NCI-H774 (cell line): ENCODE measurements around the gene KCTD20.
"Not testable (repeated sequence)": the region's sequence is repeated elsewhere in the genome, so short reads cannot be mapped to it uniquely, and the experiment has no call there.

ENCODE experiments used
- DNase-seq: peaks from one replicate; lab custom pipeline; 2025; lab: John Stamatoyannopoulos, UW

KCTD20 gene

DNA sequence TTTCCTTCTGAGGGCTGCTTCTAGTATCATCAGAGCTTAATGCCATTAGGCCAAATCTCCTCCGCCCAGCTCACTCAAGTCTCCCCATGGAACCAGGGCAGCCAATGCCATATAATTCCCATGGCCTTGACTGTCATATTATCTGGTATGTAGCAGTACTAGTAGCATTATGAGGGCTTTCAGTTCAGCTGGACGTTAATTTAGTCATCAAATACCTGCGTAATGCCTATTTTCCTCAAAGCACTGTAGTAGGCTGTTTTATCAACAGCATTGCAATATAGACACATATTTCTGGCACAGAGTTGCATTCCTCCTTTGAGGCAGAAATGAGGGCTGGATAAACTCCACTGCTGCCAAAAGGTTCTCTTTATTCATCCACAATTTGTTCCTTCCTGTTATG is 1.7 kb downstream of the KCTD20 start:
- no peak for DNase-seq

- DNase-seq, result no peak
These were observed 2.8 kb downstream of the KCTD20 start for GRCh38 chr6:36445621-36446020.

DNA sequence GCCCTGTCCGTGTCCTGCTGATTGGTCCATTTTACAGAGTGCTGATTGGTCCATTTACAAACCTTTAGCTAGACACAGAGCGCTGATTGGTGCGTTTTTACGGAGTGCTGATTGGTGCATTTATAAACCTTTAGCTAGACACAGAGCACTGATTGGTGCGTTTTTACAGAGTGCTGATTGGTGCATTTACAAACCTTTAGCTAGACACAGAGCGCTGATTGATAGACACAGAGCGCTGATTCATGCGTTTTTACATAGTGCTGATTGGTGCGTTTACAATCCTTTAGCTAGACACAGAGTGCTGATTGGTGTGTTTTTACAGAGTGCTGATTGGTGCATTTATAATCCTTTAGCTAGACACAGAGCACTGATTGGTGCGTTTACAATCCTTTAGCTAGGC is 6.4 kb downstream of the KCTD20 start:
- not testable (repeated sequence) for DNase-seq

DNA sequence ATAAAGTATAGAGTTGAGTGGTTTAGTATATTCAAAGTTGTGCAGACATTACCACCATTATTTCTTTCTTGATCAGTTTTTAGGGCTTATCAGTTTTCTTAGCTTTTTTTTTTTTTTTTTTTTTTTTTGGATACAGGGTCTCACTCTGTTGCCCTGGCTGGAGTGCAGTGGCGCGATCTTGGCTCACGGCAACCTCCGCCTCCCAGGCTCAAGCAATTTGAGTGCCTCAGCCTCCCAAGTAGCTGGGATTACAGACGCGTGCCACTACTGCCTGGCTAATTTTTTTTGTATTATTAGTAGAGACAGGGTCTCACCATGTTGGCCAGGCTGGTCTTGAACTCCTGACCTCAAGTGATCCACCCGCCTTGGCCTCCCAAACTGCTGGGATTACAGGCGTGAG is 10.1 kb downstream of the KCTD20 start:
- DNase-seq, result not testable (repeated sequence)

DNA sequence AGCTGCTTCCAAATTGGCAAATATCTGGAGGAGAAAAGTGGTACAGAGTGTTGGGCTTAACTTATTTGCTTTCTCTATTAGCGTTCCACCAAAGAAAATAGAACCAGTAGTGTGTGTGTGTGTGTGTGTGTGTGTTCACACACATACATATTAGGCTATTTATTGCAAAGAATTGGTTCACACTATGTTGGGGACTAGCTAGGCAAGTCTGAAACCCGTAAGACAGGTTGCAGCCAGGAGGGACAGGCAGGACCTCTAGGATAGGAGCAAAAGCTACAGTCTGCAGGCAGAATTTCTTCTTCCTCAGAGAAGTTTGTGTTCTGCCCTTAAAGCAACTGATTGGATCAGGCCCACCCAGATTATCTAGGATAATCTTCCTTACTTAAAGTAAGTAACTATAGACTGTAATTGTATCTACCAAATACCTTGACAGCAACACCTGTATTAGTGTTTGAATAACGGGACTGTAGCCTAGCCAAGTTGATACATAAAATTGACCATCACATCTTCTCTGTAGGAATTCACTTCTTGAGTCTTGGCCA is 12.8 kb downstream of the KCTD20 start:
- no peak for DNase-seq

DNA sequence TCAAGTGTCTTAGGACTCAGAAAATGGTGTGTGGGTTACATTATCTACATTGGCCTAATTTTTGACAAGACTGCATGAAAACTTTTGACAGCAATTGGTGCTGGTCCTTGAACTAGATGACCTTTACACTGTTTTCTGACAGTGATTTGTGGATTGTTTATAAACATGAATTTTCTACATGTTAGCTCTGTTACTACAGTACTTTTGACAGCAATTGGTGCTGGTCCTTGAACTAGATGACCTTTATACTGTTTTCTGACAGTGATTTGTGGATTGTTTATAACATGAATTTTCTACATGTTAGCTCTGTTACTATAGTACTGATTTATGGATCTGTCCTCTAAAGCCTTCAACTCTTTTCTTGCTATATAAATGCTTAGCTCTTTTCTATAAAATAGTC is 16.7 kb downstream of the KCTD20 start:
- DNase-seq, result no peak

DNA sequence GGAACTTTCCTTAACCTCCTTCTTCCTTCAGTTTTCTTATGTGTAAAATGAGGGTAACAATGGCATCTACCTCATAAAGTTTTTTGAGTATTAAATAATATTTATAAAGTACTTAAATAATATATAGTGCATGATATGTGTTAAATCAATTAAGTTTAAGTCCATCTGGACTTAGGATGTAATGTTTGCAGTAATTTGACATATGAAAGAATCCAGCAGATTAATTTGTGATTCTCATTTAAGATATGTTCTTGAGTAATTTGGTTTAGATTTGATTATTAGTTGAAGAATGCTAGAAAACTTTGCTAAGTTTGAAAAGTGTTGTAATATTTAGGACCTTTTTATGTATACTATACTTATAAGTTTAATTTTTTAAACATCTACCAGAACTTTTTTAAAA is 18.1 kb downstream of the KCTD20 start:
- no peak for DNase-seq

GRCh38 chr6:36461646-36462045 is 18.8 kb downstream of the KCTD20 start:
- no peak for DNase-seq

- DNase-seq, result no peak
These were observed 20.9 kb downstream of the KCTD20 start for GRCh38 chr6:36463676-36464075.

- DNase-seq, result no peak
These were observed 21.4 kb downstream of the KCTD20 start for GRCh38 chr6:36464233-36464632.

- DNase-seq, result no peak
These were observed 24.8 kb downstream of the KCTD20 start for GRCh38 chr6:36467625-36468024.

DNA sequence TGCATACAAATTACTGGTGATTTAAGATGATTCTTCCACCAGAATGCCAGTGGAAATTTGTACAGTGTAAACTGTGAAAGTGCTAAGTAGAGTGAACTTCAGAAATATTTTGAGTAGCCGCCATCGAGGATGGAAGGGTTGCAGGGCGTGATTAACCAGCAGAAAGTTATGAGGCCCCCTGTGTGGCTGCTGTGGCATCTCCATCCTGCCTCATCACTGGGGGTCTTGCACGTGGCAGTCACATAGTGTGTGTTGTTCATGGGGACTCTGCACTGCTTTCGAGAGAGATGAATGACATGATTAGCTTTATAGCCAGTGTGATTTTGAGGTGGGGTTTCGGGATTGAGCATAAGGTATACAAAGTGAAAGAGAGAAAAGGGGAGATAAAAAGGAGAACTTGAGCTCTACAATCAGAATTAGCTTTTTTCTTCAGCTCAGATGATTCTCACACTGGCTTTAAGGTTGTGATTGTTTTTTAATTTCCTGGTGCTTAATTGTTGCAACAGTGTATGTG is 26.4 kb downstream of the KCTD20 start:
- DNase-seq, result no peak

- no peak for DNase-seq
These were observed 27.1 kb downstream of the KCTD20 start for GRCh38 chr6:36469946-36470345.

DNA sequence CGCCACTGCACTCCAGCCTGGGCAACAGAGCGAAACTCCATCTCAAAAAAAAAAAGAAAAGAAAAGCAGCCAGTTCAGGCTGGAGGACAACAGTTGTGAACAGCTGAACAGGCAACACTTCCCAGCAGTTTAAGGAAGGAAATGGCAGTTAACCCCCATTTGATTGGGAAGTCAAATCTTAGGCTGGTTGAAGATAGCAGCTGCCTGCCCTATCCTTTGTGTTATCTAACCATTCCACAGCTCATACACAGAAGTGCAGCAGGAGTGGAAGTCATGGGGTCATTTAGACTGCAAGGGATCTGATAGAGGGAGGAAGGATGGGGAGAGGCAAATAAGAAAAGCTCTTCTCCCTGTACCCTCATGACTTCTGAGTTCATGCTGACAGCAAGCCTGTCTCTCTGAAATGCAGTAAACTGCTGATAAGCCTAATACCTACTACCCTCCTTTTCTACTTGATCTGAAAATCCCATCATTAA is 35.3 kb downstream of the KCTD20 start:
- DNase-seq, result no peak

- DNase-seq, result no peak
These were observed 36.5 kb downstream of the KCTD20 start for GRCh38 chr6:36479256-36479655.

- DNase-seq, result not testable (repeated sequence)
These were observed 40.5 kb downstream of the KCTD20 start for GRCh38 chr6:36483326-36483725.

- DNase-seq, result no peak
These were observed 41.9 kb downstream of the KCTD20 start for GRCh38 chr6:36484736-36485135.

GRCh38 chr6:36487698-36488097 is 44.9 kb downstream of the KCTD20 start:
- DNase-seq, result no peak

GRCh38 chr6:36488221-36488620 is 45.4 kb downstream of the KCTD20 start:
- DNase-seq, result no peak

GRCh38 chr6:36489426-36489825 is 46.6 kb downstream of the KCTD20 start:
- no peak for DNase-seq

- DNase-seq, result no peak
These were observed 48.7 kb downstream of the KCTD20 start for GRCh38 chr6:36491378-36491965.

DNA sequence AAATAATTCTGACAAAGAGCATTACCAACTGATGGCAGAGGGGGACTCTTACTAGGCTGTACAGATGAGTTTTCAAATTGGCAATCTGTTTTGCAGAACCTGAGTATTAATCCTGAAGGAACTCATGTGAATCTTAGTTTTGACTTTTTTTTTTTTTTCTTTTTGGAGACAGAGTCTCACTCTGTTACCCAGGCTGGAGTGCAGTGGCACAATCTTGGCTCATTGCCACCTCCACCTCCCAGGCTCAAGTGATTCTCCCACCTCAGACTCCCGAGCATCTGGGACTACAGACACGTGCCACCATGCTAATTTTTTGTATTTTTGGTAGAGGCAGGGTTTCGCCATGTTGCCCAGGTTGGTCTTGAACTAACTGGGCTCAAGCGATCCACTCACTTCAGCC is 49.3 kb downstream of the KCTD20 start:
- DNase-seq, result no peak

GRCh38 chr6:36492621-36493020 is 49.8 kb downstream of the KCTD20 start:
- no peak for DNase-seq

DNA sequence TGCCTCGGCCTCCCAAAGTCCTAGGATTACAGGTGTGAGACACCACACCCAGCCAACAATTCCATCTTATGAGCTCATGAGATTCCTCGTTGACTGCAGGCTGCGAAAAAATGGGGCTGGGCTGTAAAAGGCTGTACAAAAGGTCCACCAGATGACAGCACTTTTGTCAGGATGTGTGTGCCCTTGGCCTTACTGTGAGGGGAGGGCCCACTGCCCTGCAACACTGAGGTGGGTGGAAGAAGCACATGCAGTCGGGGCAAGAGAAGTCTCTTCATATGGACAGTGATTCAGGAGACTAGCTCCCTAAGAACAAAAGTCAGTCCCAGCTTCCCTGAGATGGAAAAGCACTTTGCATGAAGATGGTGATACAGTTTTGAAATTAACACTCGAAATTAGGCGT is 50.5 kb downstream of the KCTD20 start:
- no peak for DNase-seq
